HepG2 (cell line): ENCODE data around the gene PGM5. TPM values are rescaled to one million over a fixed set of nuclear protein-coding genes. Genes with fewer than 3 reads are reported as not detected.

Source experiments
- ATAC-seq: fragments of 200-7000 bp; cut with Tn5 transposase; 3 replicates; pipeline ENCODE4 v1.9.1; 2020; ENCODE audit warnings: mild to moderate bottlenecking, moderate library complexity
- BruUV-seq: library from RNA; stranded (reverse); fragments of 400-500 nt; replicated peaks from 2 replicates; lab custom pipeline; 2021; lab: Mats Ljungman, UMichigan
- CTCF ChIA-PET: fragments of 300-600 bp; formaldehyde crosslinking; extraction: SDS; loops from one replicate; lab custom pipeline; 2021; ENCODE audit warnings: low total read pairs, inconsistent platforms, low intra/inter-chr PET ratio; lab: Yijun Ruan, JAX
- POLR2A ChIA-PET: fragments of 350-600 bp; sonication (Branson Sonifier 250); formaldehyde crosslinking; loops from one replicate; lab custom pipeline; 2020; ENCODE audit warnings: antibody characterized with exemption, inconsistent platforms; lab: Yijun Ruan, JAX
- DNase-seq: peaks from one replicate; pipeline ENCODE4 v3.0.0-alpha.2; 2015; ENCODE audit warnings: low spot score
- FAIRE-seq: peaks from 3 replicates; lab custom pipeline; 2011; peaks lifted over from hg19 to GRCh38; lab: Jason Lieb, UNC
- H2AFZ ChIP-seq: one replicate; pipeline ENCODE4 v1.6.1; 2011; ENCODE audit warnings: low read length, inconsistent platforms
- H3K27ac ChIP-seq: fragments of 300-600 bp; 3 replicates; pipeline ENCODE4 v1.8.0; 2011; ENCODE audit warnings: mixed run types, mild to moderate bottlenecking, mixed read lengths, low read length, inconsistent platforms; ENCODE audit not compliant: insufficient read depth; ENCODE audit errors: extremely low read length
- H3K27me3 ChIP-seq, 2 experiments: fragments of 200-600 bp in 1 of 2; 2 replicates in 1 of 2; 3 replicates in 1 of 2; pipeline versions ENCODE4 v1.6.0 to v1.8.0; 2011; ENCODE audit warnings: low read length in 2 of 2, mild to moderate bottlenecking in 2 of 2, moderate library complexity in 2 of 2, inconsistent platforms in 1 of 2; ENCODE audit not compliant: insufficient read depth in 2 of 2, control insufficient read depth in 1 of 2
- H3K36me3 ChIP-seq, 2 experiments: fragments of 200-600 bp in 1 of 2; replicated peaks in 1 of 2; 2 replicates in 1 of 2; 3 replicates in 1 of 2; pipeline versions ENCODE4 v1.5.1 to v1.8.0; 2011; ENCODE audit warnings: low read length in 2 of 2, inconsistent platforms in 1 of 2; ENCODE audit not compliant: insufficient read depth in 2 of 2, control insufficient read depth in 1 of 2
- H3K4me1 ChIP-seq: 2 replicates; pipeline ENCODE4 v1.5.1; 2012; ENCODE audit warnings: low read length, inconsistent platforms; ENCODE audit not compliant: insufficient read depth
- H3K4me2 ChIP-seq: 2 replicates; pipeline ENCODE4 v1.6.0; 2011; ENCODE audit warnings: low read depth, low read length, inconsistent platforms
- H3K4me3 ChIP-seq, 3 experiments: fragments of 200-600 bp in 1 of 3; sonication (generic), shearing (Covaris generic) in 1 of 3; replicated peaks in 1 of 3; 2 replicates each; pipeline ENCODE4 v1.5.1; 2011 to 2016; ENCODE audit warnings: low read length in 3 of 3, inconsistent platforms in 2 of 3, low read depth in 2 of 3, mild to moderate bottlenecking in 2 of 3, control low read depth in 1 of 3, mixed read lengths in 1 of 3; ENCODE audit not compliant: insufficient read depth in 1 of 3
- H3K79me2 ChIP-seq: one replicate; pipeline ENCODE4 v1.6.1; 2011; ENCODE audit warnings: low read length, inconsistent platforms; ENCODE audit not compliant: insufficient read depth
- H3K9ac ChIP-seq: 2 replicates; pipeline ENCODE4 v1.6.0; 2011; ENCODE audit warnings: mild to moderate bottlenecking, low read depth, low read length, inconsistent platforms; ENCODE audit not compliant: insufficient read depth
- H3K9me3 ChIP-seq: 2 replicates; pipeline ENCODE4 v1.5.1; 2012; ENCODE audit warnings: mild to moderate bottlenecking, low read length
- H4K20me1 ChIP-seq: 2 replicates; pipeline ENCODE4 v1.6.0; 2011; ENCODE audit warnings: inconsistent platforms, mild to moderate bottlenecking, low read length, moderate library complexity; ENCODE audit not compliant: insufficient read depth
- FOXC1 ChIP-seq: sonication (generic); formaldehyde crosslinking; IDR thresholded peaks from 2 replicates; pipeline ENCODE4 v1.8.0; 2022; ENCODE audit warnings: mild to moderate bottlenecking, missing genetic modification reagents, borderline replicate concordance
- FOXJ3 ChIP-seq: sonication (generic); formaldehyde crosslinking; IDR thresholded peaks from 2 replicates; pipeline ENCODE4 v1.4.0; 2020; ENCODE audit warnings: missing genetic modification reagents, mild to moderate bottlenecking, borderline replicate concordance
- GABPB1 ChIP-seq: IDR thresholded peaks from 2 replicates; pipeline ENCODE4 v1.6.1; 2016; ENCODE audit warnings: mild to moderate bottlenecking, missing genetic modification reagents, moderate library complexity, missing compliant biosample characterization
- JUNB ChIP-seq: sonication (generic); formaldehyde crosslinking; IDR thresholded peaks from 2 replicates; pipeline ENCODE4 v1.8.0; 2022; ENCODE audit warnings: missing genetic modification reagents, mild to moderate bottlenecking, borderline replicate concordance
- KMT2B ChIP-seq: IDR thresholded peaks from 2 replicates; pipeline ENCODE4 v1.6.1; 2016; ENCODE audit warnings: missing genetic modification reagents, missing compliant biosample characterization
- NR2F2 ChIP-seq: IDR thresholded peaks from 2 replicates; pipeline ENCODE4 v1.6.1; 2012; ENCODE audit warnings: low read depth, inconsistent platforms, borderline replicate concordance
- PLRG1 ChIP-seq: fragments of 450-650 bp; conservative IDR thresholded peaks from 2 replicates; pipeline ENCODE4 v1.6.1; 2016
- TOE1 ChIP-seq: sonication (generic); formaldehyde crosslinking; IDR thresholded peaks from 2 replicates; pipeline ENCODE4 v1.4.0; 2020; ENCODE audit warnings: mild to moderate bottlenecking, missing genetic modification reagents
- U2AF2 ChIP-seq: fragments of 200-400 bp; formaldehyde crosslinking; IDR thresholded peaks from 2 replicates; pipeline ENCODE4 v1.6.1; 2017; ENCODE audit warnings: low read depth, mild to moderate bottlenecking, low read length
- ZFYVE20 ChIP-seq: sonication (generic); formaldehyde crosslinking; IDR thresholded peaks from 2 replicates; pipeline ENCODE4 v1.8.0; 2023; ENCODE audit warnings: low read depth, mild to moderate bottlenecking, moderate library complexity, missing genetic modification reagents, borderline replicate concordance
- ZNF567 ChIP-seq: sonication (generic); formaldehyde crosslinking; IDR thresholded peaks from 2 replicates; pipeline ENCODE4 v1.8.1; 2023; ENCODE audit warnings: mild to moderate bottlenecking, missing genetic modification reagents, borderline replicate concordance
- ZNF660 ChIP-seq: sonication (generic); formaldehyde crosslinking; IDR thresholded peaks from 2 replicates; pipeline ENCODE4 v1.5.1; 2020; ENCODE audit warnings: mild to moderate bottlenecking, low read depth, missing genetic modification reagents, borderline replicate concordance
- ZZZ3 ChIP-seq: sonication (generic); formaldehyde crosslinking; IDR thresholded peaks from 2 replicates; pipeline ENCODE4 v1.4.0; 2020; ENCODE audit warnings: missing genetic modification reagents, mild to moderate bottlenecking, borderline replicate concordance
- WGBS: methylation state at CpG from one replicate; pipeline ENCODE4 v1.1.6; 2017; ENCODE audit warnings: low lambda C conversion rate; 5-methylcytosine and 5-hydroxymethylcytosine counted together
- in situ Hi-C: cut with HindIII; loops from 2 replicates; pipeline ENCODE4 v1.10.0; 2017; ENCODE audit warnings: low pct_unique_long_range_greater_than_20kb; ENCODE audit not compliant: extremely low pct_ligation_motif_present
- intact Hi-C: fragments of 100-400 bp; cut with micrococcal nuclease; formaldehyde crosslinking; loops from one replicate; pipeline ENCODE4 v1.10.0; 2022; ENCODE audit not compliant: unreplicated experiment
- polyA plus RNA-seq, 8 experiments: library from polyadenylated mRNA; depleted of rRNA in 3 of 8; stranded (reverse) in 7 of 8; unstranded in 1 of 8; fragments of >200 nt; fragmentation: Illumina TruSeq in 4 of 8; extraction: Trizol in 4 of 8; gene quantifications; 2 replicates each; pipeline versions ENCODE4 v1.2.1 to v1.2.3, GENCODE V29; 2011 to 2016; ENCODE audit warnings: low read depth in 4 of 8, missing spikeins in 1 of 8, mixed read lengths in 1 of 8; ENCODE audit not compliant: insufficient read depth in 1 of 8
- total RNA-seq, 5 experiments: library from RNA; depleted of rRNA; stranded (reverse); fragments of >200 nt; fragmentation: Illumina TruSeq; extraction: Trizol; gene quantifications; 2 replicates each; pipeline ENCODE4 v1.2.3, GENCODE V29; 2016; ENCODE audit warnings: low read depth in 1 of 5
- TF ChIP-seq, protein P1 (sequence below): sonication (generic); formaldehyde crosslinking; IDR thresholded peaks from 2 replicates; pipeline ENCODE4 v1.5.0; 2020; ENCODE audit warnings: mild to moderate bottlenecking, missing genetic modification reagents, moderate library complexity

PGM5 gene
- total and polyA plus RNA-seq, 2 of the 13 experiments (the other 11 are each of a cell fraction or from before 2014, with no cell fraction given) = not detected

DNA sequence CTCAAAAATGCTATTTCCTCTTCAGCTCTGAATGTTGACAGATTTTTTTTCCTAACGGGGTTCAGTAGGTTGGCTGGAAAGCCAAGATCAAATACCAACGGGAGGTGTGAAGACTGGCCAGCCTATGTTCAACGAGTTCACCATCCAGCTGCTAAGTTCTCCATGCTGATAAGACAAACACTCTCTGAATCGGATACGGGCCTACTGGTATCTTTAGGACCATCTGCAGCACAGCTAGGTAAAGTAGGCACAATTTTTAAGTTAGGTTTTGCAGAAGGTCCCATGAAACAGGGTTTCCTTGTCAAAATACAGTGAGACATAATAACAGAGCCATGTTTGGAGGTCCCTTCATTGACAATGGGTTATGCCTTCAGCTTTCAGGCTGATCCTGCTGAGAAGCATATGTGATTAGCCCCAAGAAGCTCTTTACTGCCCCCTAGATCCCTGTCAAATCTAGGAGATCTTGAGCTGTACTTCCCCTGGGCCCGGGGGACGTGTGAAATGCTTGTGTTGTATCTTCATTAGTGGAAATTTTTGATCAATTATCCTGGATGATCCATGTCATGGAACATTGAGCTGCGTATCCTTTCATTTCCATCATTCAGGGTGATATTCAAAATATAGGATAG is 60.6 kb downstream of the PGM5 start:
- ChIA-PET POLR2A (no interaction called here), CTCF (no interaction called here)
- no peaks in the 10 kb centered on the region for H3K79me2 ChIP-seq
- TF ChIP-seq PLRG1 = no peak
- no peak for TF ChIP-seq ZFYVE20 (CRISPR knock-in tag)
- TF ChIP-seq ZNF567 (CRISPR knock-in tag) = no peak
- TF ChIP-seq JUNB (CRISPR knock-in tag) = no peak
- TF ChIP-seq, protein P1, sequence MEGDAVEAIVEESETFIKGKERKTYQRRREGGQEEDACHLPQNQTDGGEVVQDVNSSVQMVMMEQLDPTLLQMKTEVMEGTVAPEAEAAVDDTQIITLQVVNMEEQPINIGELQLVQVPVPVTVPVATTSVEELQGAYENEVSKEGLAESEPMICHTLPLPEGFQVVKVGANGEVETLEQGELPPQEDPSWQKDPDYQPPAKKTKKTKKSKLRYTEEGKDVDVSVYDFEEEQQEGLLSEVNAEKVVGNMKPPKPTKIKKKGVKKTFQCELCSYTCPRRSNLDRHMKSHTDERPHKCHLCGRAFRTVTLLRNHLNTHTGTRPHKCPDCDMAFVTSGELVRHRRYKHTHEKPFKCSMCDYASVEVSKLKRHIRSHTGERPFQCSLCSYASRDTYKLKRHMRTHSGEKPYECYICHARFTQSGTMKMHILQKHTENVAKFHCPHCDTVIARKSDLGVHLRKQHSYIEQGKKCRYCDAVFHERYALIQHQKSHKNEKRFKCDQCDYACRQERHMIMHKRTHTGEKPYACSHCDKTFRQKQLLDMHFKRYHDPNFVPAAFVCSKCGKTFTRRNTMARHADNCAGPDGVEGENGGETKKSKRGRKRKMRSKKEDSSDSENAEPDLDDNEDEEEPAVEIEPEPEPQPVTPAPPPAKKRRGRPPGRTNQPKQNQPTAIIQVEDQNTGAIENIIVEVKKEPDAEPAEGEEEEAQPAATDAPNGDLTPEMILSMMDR (CRISPR knock-in tag) = peak; percentile 33; the same call in 1 of the 2 replicates
- intact Hi-C loops (no loop called here), in situ Hi-C loops (no loop called here)
- H4K20me1 ChIP-seq = no peaks in the 10 kb centered on the region
- BruUV-seq = no TSS peak
- FAIRE-seq (no peak), DNase-seq (no peak), ATAC-seq (peak; percentile 44; the same call in 2 of the 3 replicates)
- no peak overlapping the region for H3K4me2 ChIP-seq
- no peaks in the 10 kb centered on the region for H3K9me3 ChIP-seq
- H3K4me1 ChIP-seq = no peaks in the 10 kb centered on the region
- H3K9ac ChIP-seq = no peak overlapping the region
- H3K36me3 ChIP-seq = no peaks in the 10 kb centered on the region
- H3K27ac ChIP-seq = no peak overlapping the region
- 3% methylated on average over 8 of the region's 8 CpGs for WGBS
- 0 out of 5 replicates have a peak, but pooled peaks cover 0 to 5% of the 10 kb centered on the region in 2 experiments for H3K27me3 ChIP-seq
- H3K4me3 ChIP-seq = no peak overlapping the region
- no peak overlapping the region for H2AFZ ChIP-seq

DNA sequence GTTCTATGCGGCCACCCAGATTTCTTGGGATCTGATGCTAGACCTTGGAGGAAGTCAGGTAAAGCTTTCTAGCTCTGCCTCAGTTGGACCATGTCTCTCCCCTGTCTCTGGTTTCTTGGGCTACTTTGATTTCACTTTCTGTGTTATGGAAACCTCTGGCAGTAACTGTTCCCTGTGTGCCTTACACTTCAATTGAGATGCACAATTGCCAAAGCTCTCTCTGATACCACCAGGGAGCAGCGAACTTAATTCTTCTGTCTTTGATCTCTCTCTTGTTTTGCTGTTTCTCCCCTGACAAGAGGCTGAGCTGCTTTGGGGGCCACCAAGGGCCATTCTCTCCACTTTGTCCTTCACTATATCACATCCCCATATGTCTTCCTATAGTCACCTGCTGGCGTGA is 61.4 kb downstream of the PGM5 start:
- CTCF ChIA-PET = no interaction called here
- POLR2A ChIA-PET = no interaction called here
- 38% methylated on average over 3 of the region's 3 CpGs for WGBS
- TF ChIP-seq FOXJ3 (CRISPR knock-in tag) (no peak), FOXC1 (CRISPR knock-in tag) (no peak), NR2F2 (no peak), GABPB1 (CRISPR knock-in tag) (no peak), TOE1 (CRISPR knock-in tag) (no peak), KMT2B (no peak), U2AF2 (no peak), ZZZ3 (CRISPR knock-in tag) (no peak), ZNF660 (no peak)

More for the DNA sequence above, 61.4 kb downstream of the PGM5 start:
- H3K79me2 ChIP-seq = no peaks in the 10 kb centered on the region
- ATAC-seq = no peak
- DNase-seq = no peak
- H3K27ac ChIP-seq = no peak overlapping the region
- no peaks in the 10 kb centered on the region for H3K4me1 ChIP-seq
- H3K36me3 ChIP-seq = no peaks in the 10 kb centered on the region
- BruUV-seq = no TSS peak
- no peak overlapping the region for H3K4me3 ChIP-seq
- no peak overlapping the region for H3K4me2 ChIP-seq
- in situ Hi-C loops (no loop called here), intact Hi-C loops (no loop called here)
- no peaks in the 10 kb centered on the region for H3K9me3 ChIP-seq
- no peak overlapping the region for H3K9ac ChIP-seq
- H3K27me3 ChIP-seq = 0 out of 5 replicates have a peak, but pooled peaks cover 0 to 5% of the 10 kb centered on the region in 2 experiments
- H4K20me1 ChIP-seq = no peaks in the 10 kb centered on the region
- H2AFZ ChIP-seq = no peak overlapping the region
- FAIRE-seq = no peak
